ENCODE data around the gene RPS6KB2.

The RPS6KB2 gene

GRCh38 chr11:67466962-67467771, 38.9 kb downstream of the RPS6KB2 start:
- TF ChIP-seq, protein P1, sequence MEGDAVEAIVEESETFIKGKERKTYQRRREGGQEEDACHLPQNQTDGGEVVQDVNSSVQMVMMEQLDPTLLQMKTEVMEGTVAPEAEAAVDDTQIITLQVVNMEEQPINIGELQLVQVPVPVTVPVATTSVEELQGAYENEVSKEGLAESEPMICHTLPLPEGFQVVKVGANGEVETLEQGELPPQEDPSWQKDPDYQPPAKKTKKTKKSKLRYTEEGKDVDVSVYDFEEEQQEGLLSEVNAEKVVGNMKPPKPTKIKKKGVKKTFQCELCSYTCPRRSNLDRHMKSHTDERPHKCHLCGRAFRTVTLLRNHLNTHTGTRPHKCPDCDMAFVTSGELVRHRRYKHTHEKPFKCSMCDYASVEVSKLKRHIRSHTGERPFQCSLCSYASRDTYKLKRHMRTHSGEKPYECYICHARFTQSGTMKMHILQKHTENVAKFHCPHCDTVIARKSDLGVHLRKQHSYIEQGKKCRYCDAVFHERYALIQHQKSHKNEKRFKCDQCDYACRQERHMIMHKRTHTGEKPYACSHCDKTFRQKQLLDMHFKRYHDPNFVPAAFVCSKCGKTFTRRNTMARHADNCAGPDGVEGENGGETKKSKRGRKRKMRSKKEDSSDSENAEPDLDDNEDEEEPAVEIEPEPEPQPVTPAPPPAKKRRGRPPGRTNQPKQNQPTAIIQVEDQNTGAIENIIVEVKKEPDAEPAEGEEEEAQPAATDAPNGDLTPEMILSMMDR (IDR thresholded peaks at IDR 0.05; ENCODE audit: insufficient read depth, low read depth, low read length, missing control alignments): no peak
- DNase-seq (ENCODE audit: low read depth): no peak
- H3K4me3 ChIP-seq (ENCODE audit: low read depth, low read length): no peak overlapping the region

DNA sequence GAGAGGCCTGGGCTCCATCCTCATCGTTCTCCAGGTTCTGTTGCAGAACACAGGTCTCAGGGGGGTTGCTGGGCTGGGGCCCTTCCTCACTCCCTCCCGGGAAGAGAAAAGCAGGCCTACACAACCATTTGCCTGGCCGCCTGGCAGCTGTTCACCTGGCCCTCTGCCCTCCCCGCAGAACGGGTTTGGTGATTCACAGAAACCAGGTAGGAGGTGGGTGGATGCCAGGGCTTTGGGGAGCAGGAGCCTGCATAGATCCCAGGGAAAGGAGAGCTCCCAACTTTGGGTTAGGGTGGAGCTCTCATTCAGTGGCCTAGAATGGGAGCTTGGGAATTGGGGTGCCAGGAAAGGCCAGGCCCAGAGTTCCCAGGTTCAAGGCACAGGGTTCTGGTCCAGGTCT, 39.8 kb downstream of the RPS6KB2 start:
- H3K4me3 ChIP-seq (ENCODE audit: low read depth, low read length): peak overlapping the region; percentile 61
- no peak for DNase-seq (ENCODE audit: low read depth)
- TF ChIP-seq, protein P1 (IDR thresholded peaks at IDR 0.05; ENCODE audit: insufficient read depth, low read depth, low read length, missing control alignments): no peak

GRCh38 chr11:67468456-67468758, 40.1 kb downstream of the RPS6KB2 start:
- DNase-seq (ENCODE audit: low read depth): no peak
- H3K4me3 ChIP-seq (ENCODE audit: low read depth, low read length): peak overlapping the region; percentile 61
- TF ChIP-seq, protein P1 (IDR thresholded peaks at IDR 0.05; ENCODE audit: insufficient read depth, low read depth, low read length, missing control alignments): no peak

- peak within 1 kb of the TSS; percentile 84 for H3K4me3 ChIP-seq (ENCODE audit: low read depth, low read length)
- DNase-seq (ENCODE audit: low read depth): peak; percentile 97
- TF ChIP-seq, protein P1 (IDR thresholded peaks at IDR 0.05; ENCODE audit: insufficient read depth, low read depth, low read length, missing control alignments): peak; percentile 67
These were observed 40.6 kb downstream of the RPS6KB2 start, which contains the start of gene TMEM134 for GRCh38 chr11:67468759-67469507. TSS of gene TMEM134 (minus strand) at chr11:67469251. CDS start at chr11:67469192, 59 bp downstream.

GRCh38 chr11:67469508-67469811, 41.2 kb downstream of the RPS6KB2 start:
- peak overlapping the region; percentile 84 for H3K4me3 ChIP-seq (ENCODE audit: low read depth, low read length)
- DNase-seq (ENCODE audit: low read depth): no peak
- TF ChIP-seq, protein P1 (IDR thresholded peaks at IDR 0.05; ENCODE audit: insufficient read depth, low read depth, low read length, missing control alignments): no peak

DNA sequence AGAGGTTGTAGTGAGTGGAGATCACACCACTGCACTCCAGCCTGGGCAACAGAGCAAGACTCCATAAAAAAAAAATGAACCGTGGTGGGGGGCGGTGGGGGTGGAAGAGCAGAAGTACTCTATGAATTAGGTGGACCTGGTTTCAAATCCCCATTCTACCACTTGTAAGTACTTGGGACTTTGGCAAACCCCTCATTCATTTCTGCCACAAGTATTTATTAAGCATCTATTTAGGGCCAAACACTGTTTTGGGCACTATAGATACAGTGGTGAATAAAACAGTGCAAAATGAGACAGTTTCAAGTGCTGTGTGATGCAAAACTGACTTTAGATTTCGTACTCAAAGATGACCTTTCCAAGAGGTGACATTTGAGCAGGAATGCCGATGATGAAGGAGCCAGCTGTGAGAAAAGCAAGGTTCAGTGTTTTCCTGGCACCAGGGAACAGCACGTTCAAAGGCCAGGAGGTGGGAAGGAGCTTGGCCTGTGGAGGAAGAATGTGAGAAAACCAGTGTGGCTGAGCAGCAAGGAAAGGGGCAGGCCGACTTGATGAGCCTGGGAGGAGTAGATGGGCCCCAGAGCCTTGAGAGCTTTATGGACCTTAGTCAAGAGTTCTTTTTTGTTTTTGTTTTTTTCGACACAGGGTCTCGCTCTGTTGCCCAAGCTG, 42.2 kb downstream of the RPS6KB2 start:
- peak; percentile 31 for DNase-seq (ENCODE audit: low read depth)
- TF ChIP-seq, protein P1 (IDR thresholded peaks at IDR 0.05; ENCODE audit: insufficient read depth, low read depth, low read length, missing control alignments): no peak
- H3K4me3 ChIP-seq (ENCODE audit: low read depth, low read length): no peak overlapping the region

All from GM12865 (cell line).